GM10847 (cell line): Measurements from ENCODE around the gene ACP5.

Experiments used
- POLR2A ChIP-seq: IDR thresholded peaks from 2 replicates; pipeline ENCODE4 v1.6.1; 2011; ENCODE audit not compliant: insufficient read length; ENCODE audit errors: extremely low read depth

The ACP5 gene

DNA sequence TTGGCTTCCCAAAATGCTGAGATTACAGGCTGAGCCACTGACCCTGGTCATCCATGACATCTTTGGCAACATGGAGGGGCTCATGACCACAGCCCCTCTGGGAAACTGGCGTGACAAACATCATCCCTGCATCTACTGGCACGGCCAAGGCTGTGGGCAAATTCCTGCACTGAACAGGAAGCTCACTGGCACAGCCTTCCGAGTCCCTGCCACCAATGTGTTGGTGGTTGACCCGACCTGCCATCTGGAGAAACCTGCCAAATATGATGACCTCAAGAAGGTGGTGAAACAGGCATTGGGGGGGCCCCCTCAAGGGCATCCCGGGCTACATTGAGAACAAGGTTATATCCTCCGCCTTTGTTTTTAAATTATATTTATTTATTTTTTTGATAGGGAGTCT, 8.9 kb upstream of the ACP5 start:
- no peak for TF ChIP-seq POLR2A

- no peak for TF ChIP-seq POLR2A
These were observed 4.3 kb upstream of the ACP5 start for GRCh38 chr19:11581740-11582139.

GRCh38 chr19:11580116-11580515, 2.7 kb upstream of the ACP5 start:
- TF ChIP-seq POLR2A: no peak

GRCh38 chr19:11578258-11579142, 1.1 kb upstream of the ACP5 start:
- peak; percentile 33 for TF ChIP-seq POLR2A

DNA sequence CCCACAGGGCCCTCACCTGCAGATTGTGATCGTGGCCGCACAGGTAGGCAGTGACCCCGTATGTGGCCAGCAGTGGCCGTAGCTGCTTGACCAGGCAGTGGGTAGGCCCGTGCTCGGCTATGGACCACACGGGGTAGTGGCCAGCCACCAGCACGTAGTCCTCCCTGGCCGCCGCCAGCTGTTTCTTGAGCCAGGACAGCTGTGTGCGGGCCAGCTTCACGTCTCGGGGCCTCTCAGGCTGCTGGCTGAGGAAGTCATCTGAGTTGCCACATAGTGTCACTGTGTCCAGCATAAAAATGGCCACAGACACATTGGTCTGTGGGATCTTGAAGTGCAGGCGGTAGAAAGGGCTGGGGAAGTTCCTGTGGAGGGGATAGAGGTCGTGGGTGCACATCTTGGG, 1.2 kb downstream of the ACP5 start:
- TF ChIP-seq POLR2A: no peak

DNA sequence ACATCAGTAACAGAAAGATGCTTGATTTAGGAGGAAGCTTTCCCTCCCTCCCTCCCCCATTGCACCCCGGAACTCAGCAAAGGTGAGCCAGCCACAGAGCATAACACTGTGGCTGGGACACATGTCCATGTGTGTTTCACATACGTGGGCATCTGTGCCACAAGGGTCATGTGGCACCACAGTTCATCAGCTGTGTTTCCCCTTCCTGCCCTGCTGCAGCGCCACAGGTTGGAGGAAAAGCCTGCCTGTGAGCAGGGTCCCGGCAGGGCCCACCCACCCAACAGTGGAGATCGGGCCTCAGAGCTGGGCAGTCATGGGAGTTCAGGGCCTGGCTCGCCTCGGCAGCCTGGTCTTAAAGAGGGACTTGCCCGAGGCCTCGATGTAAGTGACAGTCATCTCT, 2.8 kb downstream of the ACP5 start:
- TF ChIP-seq POLR2A: no peak

- no peak for TF ChIP-seq POLR2A
These were observed 7.4 kb downstream of the ACP5 start for GRCh38 chr19:11570039-11570462.

GRCh38 chr19:11566164-11566563, 11.3 kb downstream of the ACP5 start:
- TF ChIP-seq POLR2A: no peak

GRCh38 chr19:11563532-11563931, 13.9 kb downstream of the ACP5 start:
- TF ChIP-seq POLR2A: no peak

GRCh38 chr19:11560404-11561051, 16.9 kb downstream of the ACP5 start:
- no peak for TF ChIP-seq POLR2A

GRCh38 chr19:11558881-11559828, 18.3 kb downstream of the ACP5 start, which contains the start of gene ELOF1:
ELOF1 (minus strand) TSS chr19:11559230; CDS start chr19:11554347, 4,883 bp downstream.
- TF ChIP-seq POLR2A: peak; percentile 71

GRCh38 chr19:11556634-11557420, 20.6 kb downstream of the ACP5 start:
- TF ChIP-seq POLR2A: no peak

GRCh38 chr19:11555246-11555645, 22.2 kb downstream of the ACP5 start:
- no peak for TF ChIP-seq POLR2A

DNA sequence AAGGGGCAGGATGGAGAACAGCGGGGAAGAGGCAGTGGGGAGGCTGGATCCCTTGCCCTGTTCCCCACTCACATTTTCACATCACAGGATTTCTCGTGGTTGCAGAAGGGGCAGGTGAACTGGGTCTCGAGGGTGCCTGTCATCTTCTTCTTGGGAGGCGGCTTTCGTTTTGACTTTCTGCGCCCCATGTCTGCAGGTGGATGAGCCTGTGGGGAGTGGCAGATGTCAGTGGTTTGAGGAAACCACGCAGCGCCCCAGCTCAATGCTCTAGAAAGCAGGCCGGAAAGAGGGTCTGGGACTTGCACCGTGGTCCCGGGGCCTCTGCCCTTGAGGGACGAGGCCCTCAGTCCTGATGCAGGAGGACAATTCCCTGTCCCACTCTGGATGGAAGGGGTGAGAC, 23.3 kb downstream of the ACP5 start:
- no peak for TF ChIP-seq POLR2A
